Medulla oblongata (tissue), 1 donor: Measurements from ENCODE around the gene RAB11FIP4.

Source experiments
- DNase-seq: peaks from one replicate; pipeline ENCODE4 v3.0.0-alpha.2; 2015; ENCODE audit errors: extremely low spot score

RAB11FIP4 gene

DNA sequence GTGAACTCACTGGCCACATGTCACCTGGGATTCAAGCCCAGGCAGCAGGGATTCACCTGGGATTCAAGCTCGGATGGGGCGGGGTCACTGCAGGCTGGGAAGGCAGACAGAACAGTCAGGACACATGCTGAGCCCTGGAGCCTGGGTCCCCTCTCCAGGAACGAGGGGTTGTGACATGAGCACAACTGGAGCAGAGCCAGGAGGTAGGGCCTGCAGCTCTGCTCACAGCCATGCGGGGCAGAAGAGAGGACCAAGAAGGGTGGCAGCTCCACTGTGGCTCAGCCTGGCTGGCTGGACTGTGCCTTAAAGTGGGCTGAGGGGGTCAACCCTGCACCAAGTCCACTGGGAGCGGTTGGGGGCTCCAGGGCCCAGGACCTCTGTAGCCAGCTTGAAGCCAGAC is 150.1 kb downstream of the RAB11FIP4 start:
- no peak for DNase-seq

DNA sequence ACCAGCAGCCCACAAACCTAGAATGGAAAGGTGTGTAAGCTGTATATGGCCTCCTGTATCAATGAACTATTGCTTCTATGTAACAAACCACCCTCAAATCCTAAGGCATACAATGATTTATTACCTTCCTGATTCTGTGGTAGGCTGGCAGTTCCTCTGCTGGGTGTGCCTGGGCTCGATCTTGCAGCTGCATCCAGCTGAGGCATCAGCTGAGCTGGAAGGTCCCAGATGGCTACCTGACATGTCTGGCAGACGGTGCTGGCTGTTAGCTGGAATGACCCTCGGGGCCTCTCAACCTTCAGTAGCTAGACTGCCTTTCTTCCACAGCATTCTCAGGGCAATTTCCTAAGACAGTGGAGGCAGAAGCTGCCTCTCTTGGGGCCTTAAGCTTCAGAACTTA is 152.7 kb downstream of the RAB11FIP4 start:
- no peak for DNase-seq

DNA sequence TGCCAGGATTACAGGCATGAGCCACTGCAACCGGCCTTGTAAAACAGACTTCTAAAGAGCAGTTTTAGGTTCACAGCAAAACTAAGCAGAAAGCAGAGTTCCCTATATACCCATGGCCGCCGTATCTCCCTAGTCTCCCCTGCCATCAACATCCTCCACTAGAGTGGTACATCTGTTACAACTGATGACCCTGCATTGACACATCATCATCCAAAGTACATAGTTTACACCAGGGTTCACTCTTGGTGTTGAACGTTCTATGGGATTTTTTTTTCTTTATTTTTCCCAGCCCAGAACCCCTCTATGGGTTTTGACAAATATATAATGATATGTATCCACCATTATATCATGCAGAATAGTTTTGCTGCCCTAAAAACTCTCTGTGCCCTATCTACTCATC is 155.2 kb downstream of the RAB11FIP4 start:
- DNase-seq = no peak

DNA sequence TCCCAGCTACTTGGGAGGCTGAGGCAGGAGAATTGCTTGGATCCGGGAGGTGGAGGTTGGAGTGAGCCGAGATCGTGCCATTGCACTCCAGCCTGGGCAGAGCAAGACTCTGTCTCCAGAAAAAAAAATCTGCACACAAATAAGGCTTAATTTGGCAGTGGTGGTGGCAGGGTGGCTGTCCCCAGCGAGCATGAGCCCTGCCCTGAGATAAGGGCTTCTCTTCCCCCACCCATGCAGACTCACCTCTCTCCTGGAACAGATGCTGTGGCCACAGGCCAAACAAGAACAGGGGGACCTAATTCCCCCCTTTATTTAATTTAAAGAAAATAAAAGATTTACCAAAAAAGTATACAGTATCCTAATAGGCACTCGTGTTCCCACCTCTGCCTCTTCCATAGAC is 157.2 kb downstream of the RAB11FIP4 start:
- no peak for DNase-seq

DNA sequence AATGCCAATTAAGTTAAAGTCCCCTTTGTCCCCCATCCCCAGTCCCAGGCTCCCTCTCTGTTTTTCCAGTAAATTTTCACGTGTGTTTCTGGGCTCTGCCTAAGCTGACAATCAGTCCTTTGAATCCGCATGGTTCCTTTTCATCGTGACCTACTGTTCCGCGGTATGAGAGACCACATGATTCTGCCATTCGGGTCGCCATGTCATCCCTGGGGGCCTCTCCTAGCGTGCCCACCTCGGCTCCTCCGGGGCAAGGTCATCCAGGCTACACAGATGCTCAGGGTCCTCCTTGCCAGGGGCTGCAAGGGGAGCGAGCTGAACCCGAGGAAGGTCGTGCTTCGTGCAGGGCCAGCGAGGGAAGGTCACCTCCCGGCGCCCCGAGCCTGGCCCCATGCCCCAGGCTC is 157.6 kb downstream of the RAB11FIP4 start:
- peak; percentile 76 for DNase-seq

DNA sequence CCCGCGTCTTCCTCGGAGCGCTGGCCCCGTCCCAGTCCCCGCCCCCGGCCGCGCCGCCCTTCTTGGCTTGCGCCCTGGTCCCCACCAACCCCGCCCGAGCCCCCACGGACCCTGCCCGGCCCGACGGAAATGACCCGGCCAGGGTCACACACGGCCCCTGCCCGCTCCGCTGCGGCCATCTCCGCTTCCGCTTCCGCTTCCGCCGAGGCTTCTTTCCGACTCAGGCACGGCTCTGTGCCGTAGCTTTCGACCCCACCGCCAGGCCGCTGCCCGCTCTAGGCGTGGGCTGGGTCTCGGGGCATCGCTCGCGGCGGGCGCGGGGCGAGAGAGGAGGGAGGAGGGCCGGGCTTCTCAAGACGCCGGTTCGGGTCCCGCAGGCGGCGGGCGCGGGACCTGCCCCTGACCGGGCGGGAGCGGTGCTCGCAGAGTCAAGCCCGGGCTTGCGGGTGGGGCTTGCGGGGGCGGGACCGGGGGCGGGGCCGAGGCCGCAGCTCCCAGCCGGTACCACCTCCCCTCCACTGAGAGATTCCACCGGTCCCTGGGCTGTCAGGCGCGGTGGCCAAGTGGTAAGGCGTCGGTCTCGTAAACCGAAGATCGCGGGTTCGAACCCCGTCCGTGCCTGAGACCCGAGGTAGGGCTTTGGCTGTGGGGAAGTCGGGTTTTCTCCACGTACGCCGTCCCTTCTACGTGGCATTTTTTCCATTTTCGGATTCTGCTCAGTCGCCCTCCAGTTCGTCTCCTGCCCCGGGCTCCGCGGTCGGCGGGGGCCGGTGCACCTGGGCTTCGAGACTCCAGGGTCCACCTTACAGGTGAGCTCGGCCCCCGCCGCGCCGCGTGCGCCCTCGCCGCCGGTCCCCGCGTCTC is 158.3 kb downstream of the RAB11FIP4 start:
- DNase-seq = peak; percentile 94

DNA sequence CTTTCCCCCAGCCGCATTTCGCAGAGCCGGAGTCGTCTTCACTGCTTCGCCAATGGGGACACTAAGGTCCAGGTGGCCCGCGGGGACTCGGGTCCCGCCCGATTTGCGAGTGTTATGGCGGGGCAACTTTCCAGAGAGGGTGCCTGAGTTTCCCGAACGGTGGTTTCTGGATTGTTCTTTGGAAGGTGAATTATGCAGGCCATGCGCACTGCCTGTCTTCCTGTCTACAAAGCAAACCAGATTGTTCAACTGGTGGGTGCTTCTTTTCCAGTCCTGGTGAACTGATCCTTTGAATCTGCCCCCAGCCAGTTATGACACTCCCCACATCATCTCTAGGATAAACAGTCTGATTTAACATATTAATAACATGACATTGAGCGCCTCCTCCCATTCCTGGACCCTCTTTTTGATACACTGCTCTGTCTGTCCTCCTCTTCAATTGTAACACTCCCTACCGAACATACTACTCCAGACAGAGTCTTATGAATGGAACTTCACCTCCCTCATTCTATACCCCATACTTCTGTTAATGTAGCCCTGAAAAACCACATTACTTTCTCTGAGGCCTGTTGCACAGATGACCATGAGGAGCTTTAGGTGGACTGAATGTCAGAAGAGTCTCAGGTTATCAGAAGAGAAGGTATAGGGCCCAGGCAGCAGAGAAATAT is 159.0 kb downstream of the RAB11FIP4 start:
- DNase-seq = no peak

DNA sequence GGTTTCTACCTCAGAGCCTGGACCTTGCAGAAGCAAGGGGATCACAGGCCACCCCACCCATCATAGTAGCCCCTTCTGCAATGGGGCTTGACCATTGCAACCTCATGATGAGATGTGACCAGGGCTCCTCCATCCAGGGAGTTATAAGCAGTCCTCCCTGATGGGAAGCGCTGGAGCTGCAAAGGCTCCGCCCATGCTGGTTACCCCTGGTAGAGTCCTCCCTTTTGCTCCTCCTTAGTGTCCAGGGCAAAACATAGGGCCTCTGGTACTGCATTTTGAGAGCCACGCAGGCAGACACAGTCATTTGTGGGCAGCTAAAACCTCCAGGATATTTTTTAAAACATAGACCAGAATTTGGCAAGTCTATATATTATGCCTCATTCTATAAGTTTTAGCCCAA is 161.1 kb downstream of the RAB11FIP4 start:
- no peak for DNase-seq

DNA sequence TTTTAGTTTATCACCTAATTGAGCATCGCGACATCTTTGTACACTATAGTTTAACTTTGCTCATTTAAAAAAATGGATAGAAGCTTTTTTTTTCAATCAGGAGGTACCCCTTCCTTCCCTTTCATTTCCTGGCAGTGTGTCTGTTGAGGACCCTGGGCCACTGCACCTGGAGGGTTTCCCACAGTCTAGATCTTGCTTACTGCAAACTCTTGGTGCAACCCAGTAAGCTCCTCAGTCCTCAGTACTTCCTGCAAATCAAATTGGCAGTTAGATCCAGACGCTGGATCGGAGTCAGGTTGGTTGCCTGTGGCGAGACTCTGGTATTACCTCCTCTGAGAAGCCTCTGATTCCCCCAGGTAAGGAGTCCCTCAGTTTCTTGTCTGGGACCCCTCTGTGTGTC is 162.0 kb downstream of the RAB11FIP4 start:
- no peak for DNase-seq

DNA sequence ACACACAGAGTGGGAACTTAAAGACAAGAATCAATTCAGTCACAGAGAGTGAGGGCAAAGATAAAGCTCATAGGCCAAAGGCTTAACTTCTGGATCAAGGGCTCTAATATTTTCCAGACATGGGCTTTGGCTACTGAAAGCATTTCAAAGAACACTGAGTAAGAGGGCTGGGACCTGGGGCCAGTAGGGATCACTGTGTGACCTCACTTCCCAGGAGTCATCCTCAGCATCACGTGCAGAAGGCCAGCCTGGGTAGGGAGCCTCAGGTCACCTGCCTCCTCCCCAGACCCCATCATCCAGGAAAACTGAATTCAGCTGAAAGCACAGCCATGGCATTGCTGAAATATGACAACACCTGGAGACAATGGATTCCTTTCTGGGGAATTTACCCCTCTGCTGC is 163.5 kb downstream of the RAB11FIP4 start:
- DNase-seq = no peak

DNA sequence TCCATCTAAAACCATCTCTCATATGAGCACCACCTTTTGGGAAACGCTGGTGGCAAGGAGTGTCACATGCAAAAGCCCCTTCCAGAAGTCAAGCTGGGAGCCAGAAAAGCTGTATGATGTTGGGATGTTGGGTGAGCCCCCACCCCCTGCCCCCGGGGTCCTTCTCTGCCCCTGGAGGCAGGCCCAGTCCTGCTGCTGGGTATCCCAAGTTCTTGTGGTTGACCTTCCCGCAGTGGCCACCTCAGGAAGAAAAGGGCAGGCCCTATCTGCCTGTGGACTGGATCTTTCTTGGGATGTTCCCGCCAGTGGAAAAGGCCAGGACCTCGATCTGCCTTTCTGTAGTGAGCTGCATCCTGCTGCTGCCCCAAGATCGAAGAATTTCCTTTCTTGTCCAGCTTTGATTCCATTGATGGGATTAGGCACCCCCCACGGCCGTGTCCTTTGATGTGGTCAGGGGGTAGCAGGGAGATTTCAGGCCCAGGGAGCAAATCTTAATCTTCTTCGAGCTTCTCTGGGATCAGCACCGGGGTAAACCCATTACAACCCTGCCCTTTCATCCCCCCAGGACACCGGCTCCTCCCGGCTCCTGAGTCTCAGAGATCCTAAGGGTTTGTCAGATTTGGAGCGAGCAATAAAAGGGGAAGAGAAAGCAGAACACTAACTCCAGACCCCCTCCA is 165.6 kb downstream of the RAB11FIP4 start:
- no peak for DNase-seq

DNA sequence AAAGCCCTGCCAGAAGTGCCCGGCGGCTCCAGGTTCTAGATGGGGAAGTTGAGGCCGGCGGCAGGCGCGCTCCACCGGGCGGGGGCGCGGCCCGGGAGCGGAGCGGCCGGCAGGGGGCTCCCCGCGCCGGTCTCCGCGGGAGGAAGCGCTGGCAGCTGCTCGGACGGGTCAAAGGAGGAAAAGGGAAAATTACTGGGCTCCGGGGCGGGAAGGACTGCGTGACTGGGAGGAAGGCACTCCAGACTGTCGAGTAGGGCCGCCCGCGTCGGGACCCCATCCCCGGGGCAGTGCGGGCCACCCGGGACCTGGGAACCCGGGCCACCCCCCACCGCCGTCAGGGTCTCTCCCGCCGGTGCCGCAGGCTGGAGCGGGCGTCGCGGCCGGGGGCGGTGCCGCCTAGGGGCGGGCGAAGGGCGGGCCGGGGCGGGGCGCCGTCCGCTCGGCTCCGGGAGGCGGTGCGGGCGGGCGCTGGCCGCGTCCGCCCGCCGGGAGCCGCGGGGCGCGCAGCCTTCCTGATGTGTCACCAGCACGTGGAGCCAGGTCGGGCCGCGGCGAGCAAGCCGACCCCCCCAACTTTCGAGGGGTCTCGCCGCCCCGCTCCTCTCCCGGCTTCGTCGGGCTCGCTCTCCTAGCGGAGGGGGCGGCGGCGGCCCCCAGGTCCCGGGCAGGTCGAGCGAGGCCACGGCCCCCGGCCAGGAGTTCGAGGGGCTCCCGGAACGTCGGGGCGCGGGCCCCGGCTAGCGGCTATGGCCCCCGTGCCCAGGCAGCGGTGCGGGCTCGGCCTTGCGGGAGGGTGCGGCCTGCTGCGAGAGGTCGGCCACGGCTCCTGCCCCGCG is 167.5 kb downstream of the RAB11FIP4 start:
- peak; percentile 81 for DNase-seq

DNA sequence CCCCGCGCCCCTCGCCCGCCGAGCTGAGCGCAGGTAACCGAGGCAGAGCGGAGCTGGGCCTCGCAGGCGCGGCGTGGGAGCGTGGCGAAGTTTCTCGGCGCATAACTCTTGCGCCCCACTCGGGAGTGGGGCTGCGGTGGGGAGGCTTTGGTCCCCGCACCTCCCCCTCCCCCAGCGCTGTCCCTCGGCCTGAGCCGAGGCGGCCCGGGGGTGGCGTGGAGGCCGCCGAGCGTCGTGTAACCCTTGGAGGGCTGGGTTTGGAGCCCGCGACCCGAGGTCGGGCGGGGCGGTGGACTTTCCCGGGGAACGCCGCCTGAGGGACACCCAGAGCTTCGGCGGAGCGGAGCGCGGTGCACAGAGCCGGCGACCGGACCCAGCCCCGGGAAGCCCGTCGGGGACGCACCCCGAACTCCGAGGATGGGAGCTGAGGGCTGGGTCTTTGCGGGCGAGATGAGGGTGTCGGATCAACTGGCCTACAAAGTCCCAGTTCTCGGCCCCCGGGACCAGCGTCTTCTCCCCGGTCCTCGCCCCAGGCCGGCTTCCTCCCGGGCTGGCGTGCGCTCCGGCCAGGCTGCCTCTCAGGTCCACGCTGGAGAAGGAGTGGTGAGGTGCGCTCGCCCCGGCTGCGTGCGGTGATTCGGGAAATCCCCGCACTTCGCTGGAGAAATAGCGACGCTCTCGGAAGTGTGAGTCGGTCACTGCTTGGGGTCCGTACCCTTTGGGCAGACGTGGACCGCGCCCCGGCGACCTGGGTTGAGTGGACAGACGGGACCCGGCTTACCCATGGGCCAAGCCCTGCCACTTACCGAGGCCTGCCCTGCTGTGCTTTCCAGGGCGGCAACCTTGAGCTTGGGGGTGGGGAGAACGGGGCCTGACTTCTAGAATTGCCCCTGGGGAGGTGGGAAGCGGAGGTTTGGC is 168.4 kb downstream of the RAB11FIP4 start:
- DNase-seq = no peak

DNA sequence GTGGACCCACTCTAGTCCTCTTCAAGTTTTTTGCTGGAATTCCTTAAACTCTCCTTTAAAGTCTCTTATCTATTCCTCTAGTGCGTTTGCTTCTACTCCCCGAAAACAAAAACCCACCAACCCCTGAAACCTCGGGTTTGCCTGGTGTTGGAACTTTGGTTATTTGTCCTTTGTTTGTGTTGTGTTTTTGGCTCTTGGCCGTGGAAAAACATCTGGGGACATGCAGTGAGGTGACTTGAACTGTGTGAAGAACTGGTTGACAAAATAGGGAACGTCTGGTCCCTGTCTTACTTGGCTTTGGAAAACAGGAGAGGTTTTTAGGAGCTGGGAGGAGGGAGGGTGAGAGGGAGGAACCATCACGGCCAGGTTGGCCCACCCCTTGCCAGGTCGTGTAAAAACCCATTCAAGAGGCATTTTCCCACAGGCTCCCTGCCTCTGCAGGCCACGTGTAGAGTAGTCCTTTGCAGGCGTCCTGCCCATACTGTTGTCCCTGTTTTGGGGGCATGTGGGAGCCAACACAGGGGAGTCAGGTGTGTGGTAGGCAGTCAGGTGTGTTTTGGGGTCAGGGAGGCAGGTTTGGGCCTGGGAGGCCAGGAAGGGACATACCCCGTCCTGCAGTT is 169.3 kb downstream of the RAB11FIP4 start:
- no peak for DNase-seq

DNA sequence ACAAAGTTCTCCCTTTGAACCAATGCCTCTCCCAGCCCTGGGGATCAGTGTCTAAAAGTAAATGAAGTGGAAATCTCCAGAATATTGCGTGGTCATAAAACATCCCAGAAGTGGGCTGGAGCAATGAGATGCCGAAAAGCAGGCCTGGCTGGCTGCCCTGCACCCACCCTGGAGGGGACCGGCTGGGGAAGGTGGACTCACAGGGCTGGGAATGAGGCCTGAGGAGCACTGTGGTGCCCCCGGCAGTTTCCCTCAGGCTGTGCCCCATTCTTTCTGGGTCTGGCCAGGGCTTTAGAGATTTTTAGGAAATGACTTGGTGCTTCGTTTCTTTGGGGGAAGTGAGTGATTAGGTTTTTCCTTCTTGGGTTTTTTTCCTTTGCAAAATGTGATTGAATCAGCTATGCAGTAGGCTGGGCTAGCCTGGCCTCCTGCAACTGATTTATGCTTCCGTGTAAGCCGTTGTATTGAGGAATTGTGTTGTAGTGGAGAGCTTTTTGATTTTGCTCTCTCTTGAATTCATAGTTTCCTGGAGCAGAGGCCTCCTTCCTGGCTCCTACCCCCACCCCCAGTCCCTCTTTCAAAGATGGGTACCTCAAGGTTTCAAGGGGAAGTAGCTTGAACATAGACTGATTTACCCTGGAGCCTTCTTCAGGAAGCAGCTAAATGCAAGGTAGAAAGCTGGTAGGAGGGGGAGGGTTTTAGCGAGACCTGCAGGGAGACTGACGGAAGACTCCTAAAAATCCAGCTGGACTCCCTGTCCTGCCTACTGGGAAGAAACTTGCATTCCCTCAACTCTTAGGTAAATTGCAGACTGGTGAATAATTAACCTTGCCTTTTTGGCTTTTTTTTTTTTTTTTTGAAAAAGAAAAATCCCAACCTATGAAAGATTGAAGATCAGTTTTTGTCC is 170.2 kb downstream of the RAB11FIP4 start:
- no peak for DNase-seq

DNA sequence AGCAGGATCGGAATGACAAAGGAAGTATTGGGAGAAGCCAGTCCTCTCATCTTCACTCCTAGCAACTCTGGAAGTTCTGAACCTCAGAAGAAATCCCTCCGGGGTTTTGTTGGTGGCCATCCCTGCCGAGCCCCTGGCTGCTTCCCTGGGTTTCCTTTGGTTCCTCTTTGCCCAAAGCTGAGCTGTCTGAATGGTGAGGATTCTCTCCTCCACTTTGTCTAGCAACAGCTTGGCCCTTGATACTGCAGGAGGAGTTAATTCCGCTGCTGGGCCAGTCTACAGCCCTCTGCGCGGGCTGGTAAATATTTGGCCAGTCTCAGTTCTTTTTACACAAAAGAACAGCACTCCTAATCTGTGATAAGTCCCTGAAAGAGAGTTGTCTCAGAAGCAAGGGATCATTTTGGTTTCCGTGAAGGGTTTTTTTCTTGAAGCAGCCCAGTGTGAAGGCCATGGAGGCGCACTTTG is 170.9 kb downstream of the RAB11FIP4 start:
- no peak for DNase-seq

DNA sequence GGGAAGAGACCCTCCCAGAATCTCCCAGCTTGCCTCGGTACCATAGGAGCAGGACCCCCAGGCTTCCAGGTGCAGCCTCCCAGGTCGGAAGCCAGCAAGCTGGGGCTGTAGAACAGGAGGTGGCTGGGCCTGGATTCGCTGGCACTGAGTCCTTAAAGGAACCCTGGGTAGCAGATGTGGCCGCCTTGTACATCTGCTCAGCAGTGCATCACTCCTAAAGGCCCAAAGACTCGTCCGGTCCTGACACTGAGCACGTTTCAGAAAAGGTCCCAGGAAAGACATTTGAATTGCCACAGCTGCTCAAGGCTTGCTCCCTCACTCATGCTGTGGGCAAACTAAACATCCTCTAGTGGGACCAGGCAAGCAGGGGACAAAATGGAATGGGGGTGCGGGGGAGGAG is 172.8 kb downstream of the RAB11FIP4 start:
- no peak for DNase-seq

DNA sequence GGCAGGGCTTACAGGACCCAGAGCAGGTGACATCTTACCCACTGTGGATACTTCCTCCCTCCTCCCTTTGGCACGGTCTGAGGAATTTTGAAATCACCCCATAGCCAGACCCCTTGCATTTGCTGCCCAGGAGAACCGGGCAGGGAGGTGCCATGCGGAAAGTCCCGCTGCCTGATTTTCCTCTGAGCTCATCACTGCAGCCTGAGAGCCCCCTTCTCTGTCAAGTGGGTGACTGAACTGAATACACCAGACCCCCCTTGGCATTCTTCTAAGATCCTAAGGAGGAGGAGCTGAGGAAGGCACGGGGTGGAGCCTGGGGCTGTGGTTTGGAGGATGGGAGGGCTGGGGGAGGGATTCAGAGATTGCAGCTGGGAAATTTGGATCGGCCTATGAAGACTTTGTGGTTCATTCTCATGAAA is 173.4 kb downstream of the RAB11FIP4 start:
- DNase-seq = no peak

DNA sequence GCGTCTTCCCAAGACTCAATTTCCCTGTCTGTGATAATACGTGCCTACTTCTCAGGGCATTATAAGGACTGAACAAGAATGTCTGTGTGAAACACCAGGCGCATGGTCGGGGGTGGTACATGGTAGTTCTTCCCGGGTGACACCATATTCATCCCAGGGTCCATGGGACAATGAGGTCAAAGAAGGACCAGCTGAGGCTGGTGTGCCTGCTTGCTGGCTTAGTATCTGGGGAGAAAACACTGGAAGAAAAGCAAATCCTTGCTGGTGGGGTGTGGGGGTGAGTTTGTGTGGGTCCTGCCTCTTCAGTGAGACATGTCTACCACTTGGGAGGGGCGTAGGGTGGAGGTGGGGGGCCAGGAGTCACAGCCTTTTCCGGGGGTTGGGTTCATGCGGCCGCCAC is 174.2 kb downstream of the RAB11FIP4 start:
- DNase-seq = no peak
